Measurements from ENCODE around the gene ACSM6.
A peak's percentile ranks its signal among the peaks of the same experiment; 100 is the strongest.

Gene ACSM6

DNA sequence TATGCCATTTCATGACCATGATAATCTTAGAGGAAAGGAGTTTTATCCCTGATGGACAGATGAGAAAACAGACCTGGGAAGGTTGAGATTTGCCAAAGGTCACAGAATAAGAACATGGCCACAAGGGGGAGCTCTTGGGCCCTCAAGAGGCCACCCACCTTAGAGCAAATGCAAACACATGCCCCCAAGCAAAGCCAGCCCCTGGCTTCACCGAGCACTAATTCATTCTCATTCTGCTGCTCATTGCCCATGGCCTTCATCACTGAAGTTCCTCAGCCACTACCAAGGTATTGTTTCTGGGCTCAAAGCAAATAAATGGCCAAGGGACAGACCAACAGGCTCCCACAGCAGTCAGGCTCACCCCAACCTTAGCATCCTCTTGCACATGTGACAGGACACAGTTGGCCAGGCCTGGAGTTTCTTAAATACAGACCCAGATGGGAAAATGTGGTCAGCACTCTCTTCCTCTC, 52.6 kb downstream of the ACSM6 start:
- DNase-seq = peak; percentile 66

- peak; percentile 57 for DNase-seq
Observed at GRCh38 chr10:95247200-95247880, 53.3 kb downstream of the ACSM6 start.

DNA sequence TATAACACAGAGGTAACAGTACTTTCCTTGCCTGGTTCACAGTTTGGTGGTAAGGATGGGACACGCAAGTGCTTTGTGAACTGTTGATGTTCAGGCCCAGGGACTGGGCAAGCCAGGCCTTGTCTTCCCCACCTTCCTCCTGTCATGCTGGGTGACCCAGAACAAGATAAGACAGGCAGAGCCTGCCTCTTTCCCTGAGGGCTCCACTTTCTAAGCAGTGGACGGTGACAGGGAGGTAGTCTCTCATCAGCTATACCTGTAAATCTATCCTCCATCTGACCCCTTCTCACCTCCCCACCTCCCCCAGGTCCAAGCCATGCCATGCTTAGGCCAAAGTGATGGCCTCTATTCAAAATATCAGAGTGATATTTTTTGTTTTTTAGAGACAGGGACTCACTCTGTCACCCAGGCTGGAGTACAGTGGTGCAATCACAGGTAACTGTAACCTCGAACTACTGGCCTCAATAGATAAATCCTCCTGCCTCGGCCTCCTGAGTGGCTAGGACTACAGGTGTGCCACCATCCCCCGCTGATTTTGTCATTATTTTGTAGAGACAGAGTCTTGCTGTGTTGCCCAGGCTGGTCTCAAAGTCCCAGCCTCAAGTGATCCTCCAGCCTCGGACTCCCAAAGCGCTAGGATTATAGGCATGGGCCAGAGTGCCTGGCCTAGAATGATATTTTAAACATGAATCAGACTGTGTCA, 54.0 kb downstream of the ACSM6 start:
- no peak for DNase-seq

GRCh38 chr10:95248989-95249388, 55.0 kb downstream of the ACSM6 start:
- no peak for DNase-seq

DNA sequence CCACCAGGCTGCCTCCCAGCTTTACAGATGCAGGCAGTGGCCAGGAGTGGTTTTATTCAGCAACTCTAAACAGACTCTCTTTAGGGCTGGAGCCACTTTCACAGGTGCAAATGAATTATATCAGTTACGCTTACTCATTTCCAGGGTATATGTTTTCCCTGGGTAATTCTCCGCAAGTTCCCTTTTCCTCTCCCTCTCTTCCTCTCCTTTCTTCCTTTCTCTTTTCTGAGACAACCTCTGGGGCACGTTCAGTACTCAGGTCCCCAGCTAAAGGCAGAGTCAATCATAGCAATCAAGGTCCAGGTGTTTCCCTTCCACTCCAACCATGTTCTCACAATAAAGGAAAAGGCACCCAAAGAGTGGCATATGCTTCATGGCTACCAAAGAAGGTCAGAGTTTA, 55.4 kb downstream of the ACSM6 start:
- DNase-seq = no peak

DNA sequence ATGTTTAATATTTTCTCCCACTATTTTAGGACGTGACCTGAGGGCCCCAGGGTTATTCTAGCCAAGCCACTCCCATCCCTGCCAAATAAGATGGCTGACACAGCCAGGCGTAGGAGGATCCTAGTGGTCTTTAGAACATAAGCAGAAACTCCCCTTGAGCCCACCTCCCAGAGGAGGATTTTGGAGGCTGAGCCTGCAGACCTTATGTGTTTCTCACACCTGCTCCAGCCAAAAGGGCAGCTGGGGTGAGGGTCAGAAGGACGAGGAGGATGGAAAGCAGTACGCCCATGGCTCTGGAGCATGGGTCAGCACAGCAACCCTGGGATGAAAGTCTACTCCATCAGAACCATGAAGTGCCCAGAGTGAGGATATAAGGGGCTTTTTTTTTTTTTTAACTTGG, 56.8 kb downstream of the ACSM6 start:
- no peak for DNase-seq

GRCh38 chr10:95253007-95253406, 59.0 kb downstream of the ACSM6 start:
- no peak for DNase-seq

GRCh38 chr10:95253686-95254085, 59.6 kb downstream of the ACSM6 start:
- DNase-seq = no peak

- DNase-seq = no peak
Observed at GRCh38 chr10:95254629-95255028, 60.6 kb downstream of the ACSM6 start.

DNA sequence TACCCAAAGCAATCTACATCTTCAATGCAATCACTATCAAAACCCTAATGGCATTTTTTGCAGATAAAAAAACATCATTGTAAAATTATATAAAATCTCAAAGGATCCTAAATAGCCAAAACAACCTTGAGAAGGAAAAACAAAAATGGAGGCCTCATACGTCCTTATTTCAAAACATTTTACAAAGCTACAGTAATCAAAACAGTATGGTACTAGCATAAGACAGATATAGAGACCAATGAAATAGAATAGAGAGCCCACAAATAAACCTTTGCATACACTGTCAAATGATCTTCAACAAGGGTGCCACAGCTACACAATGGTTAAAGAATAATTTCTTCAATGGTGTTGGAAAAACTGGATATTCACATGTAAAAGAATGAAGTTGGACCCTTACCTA, 62.2 kb downstream of the ACSM6 start:
- DNase-seq = no peak

DNA sequence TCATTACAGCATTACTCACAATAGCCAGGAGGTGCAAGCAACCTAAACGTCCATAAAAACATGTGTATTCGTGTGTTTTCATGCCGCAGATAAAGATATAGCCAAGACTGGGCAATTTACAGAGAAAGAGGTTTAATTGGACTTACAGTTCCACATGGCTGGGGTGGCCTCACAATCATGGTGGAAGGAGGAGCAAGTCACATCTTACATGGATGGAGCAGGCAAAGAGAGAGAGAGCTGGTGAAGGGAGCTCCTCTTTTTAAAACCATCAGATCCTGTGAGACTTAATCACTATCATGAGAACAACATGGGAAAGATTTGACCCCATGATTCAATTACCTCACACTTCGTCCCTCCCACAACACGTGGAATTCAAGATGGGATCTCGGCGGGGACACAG, 63.8 kb downstream of the ACSM6 start:
- DNase-seq = no peak

- DNase-seq = peak; percentile 92
Observed at GRCh38 chr10:95260397-95260881, 66.4 kb downstream of the ACSM6 start.

- peak; percentile 56 for DNase-seq
Observed at GRCh38 chr10:95260909-95261552, 67.0 kb downstream of the ACSM6 start.

- no peak for DNase-seq
Observed at GRCh38 chr10:95261926-95262325, 67.9 kb downstream of the ACSM6 start.

- no peak for DNase-seq
Observed at GRCh38 chr10:95262763-95263518, 68.9 kb downstream of the ACSM6 start.

GRCh38 chr10:95263864-95264226, 69.8 kb downstream of the ACSM6 start:
- DNase-seq = no peak

DNA sequence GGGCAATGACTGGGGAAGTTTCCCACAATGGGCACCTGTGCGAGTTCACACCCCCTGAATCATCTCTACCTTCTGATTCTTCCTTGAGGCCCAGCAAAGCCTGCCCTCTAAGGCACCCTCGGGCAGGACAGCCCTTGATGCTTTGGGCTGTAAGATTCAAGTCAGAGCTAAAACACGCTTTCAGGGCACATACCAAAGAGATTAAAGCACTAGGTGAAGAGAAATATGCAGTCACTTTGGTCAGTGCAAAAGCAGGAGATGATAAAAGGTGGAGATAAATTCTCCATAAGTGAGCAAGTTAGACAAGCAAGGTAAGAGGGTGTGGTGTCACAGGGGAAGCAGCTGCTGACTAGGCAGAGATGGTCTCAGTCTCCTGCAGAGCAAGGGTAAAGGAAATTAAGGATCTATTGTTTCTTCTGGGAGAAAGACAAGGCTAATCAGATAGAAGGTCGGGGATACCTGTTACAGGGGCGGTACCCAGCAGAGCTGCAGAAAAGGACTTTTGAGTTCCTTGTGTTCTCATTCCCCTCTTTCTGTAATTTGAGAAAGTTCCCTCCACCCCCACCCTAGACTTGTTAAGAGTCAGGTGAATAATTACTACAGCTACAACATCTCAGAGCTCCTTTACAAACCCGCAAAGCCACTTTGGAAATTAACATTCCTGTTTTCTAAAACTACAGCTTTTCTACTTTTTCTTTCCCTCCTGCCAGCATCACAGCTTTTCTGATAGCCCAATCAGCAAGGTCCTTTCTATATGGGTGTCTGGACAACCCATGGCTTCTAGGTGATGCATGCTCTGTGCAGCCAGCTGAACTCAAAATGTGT, 70.4 kb downstream of the ACSM6 start:
- no peak for DNase-seq

GRCh38 chr10:95265572-95265971, 71.5 kb downstream of the ACSM6 start:
- DNase-seq = no peak

- DNase-seq = peak; percentile 95
Observed at GRCh38 chr10:95266674-95267095, 72.6 kb downstream of the ACSM6 start.

GRCh38 chr10:95267251-95267650, 73.2 kb downstream of the ACSM6 start:
- DNase-seq = no peak

DNA sequence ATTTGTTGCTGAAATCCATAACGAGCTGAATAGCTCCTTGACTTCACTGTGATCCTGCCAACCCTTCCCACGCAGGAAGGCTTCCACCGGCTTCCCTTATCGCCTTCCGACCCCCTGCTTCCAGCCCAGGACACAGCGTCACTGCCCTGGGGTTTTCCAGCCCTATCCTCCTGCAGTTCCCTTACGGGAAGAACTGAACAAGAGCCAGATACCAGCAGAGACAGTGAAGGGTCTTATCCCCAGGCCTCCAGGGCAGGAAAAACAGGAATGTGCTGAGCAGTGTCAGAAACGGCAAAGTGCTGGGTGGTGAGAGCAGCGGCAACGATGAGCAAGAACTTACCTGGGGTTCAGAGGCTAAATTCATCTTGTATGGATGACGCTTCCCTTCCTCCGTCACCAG, 74.4 kb downstream of the ACSM6 start:
- DNase-seq = no peak
